Tibial nerve (tissue), 4 donors: ENCODE measurements around the gene TREX2. TPM values are rescaled to one million over a fixed set of nuclear protein-coding genes. Genes with fewer than 3 reads are reported as not detected.

Source experiments
- DNase-seq, 2 donors: peaks; one replicate each; pipeline ENCODE4 v3.0.0-alpha.2; 2019; ENCODE audit warnings: low spot score in 2 of 2
- H3K27ac ChIP-seq, 4 donors: fragments of 200-600 bp; sonication (generic) in 3 of 4; one replicate each; pipeline ENCODE4 v1.5.1; 2017 to 2019; ENCODE audit warnings: mild to moderate bottlenecking in 1 of 4
- H3K27me3 ChIP-seq, 2 donors: fragments of 200-600 bp; sonication (generic) in 1 of 2; one replicate each; pipeline versions ENCODE4 v1.5.1 to v1.6.0; 2017 to 2019
- H3K36me3 ChIP-seq, 3 donors: fragments of 200-600 bp; sonication (generic); one replicate each; pipeline ENCODE4 v1.5.1; 2018 to 2019
- H3K4me1 ChIP-seq, 4 donors: fragments of 200-600 bp; sonication (generic) in 3 of 4; one replicate each; pipeline ENCODE4 v1.5.1; 2017 to 2019
- H3K4me3 ChIP-seq, 4 donors: fragments of 200-600 bp; sonication (generic) in 3 of 4; one replicate each; pipeline ENCODE4 v1.5.1; 2017 to 2019; ENCODE audit warnings: mild to moderate bottlenecking in 1 of 4, moderate library complexity in 1 of 4
- H3K9me3 ChIP-seq, 4 donors: fragments of 200-600 bp; sonication (generic) in 3 of 4; one replicate each; pipeline ENCODE4 v1.5.1; 2017 to 2019
- CTCF ChIP-seq, 5 experiments: fragments of 200-600 bp in 3 of 5; fragments of 450-650 bp in 2 of 5; sonication (generic) in 3 of 5; IDR thresholded peaks; one replicate each; pipeline ENCODE4 v1.5.1; 2016 to 2019; ENCODE audit warnings: antibody characterized with exemption in 5 of 5, mild to moderate bottlenecking in 3 of 5, moderate library complexity in 2 of 5
- EP300 ChIP-seq, 2 donors: sonication (generic); formaldehyde crosslinking; IDR thresholded peaks; one replicate each; pipeline ENCODE4 v1.6.1; 2017; ENCODE audit warnings: antibody characterized with exemption in 2 of 2, mild to moderate bottlenecking in 1 of 2
- POLR2A ChIP-seq, 2 donors: fragments of 450-650 bp; IDR thresholded peaks; one replicate each; pipeline ENCODE4 v1.6.1; 2017; ENCODE audit warnings: antibody characterized with exemption in 2 of 2, mild to moderate bottlenecking in 2 of 2, moderate library complexity in 2 of 2
- WGBS, 2 donors: methylation state at CpG; one replicate each; pipeline ENCODE4 v1.1.5; 2018; 5-methylcytosine and 5-hydroxymethylcytosine counted together
- total RNA-seq, 4 donors: library from RNA; depleted of rRNA; stranded (reverse); fragments of >200 nt; gene quantifications; one replicate each; pipeline ENCODE4 v1.1.0, GENCODE V29; 2016

TREX2 gene
- 1 to 10 TPM; 1.5 to 4.4 (median 3.3) TPM for total RNA-seq

- Histone ChIP-seq H3K27me3 (no peaks in the 10 kb centered on the region), H3K27ac (no peak within 1 kb of the TSS), H3K9me3 (no peaks in the 10 kb centered on the region), H3K4me1 (no peaks in the 10 kb centered on the region), H3K36me3 (peaks cover 0 to 28% (median 0%) of the 10 kb centered on the region in 3 donors), H3K4me3 (no peak within 1 kb of the TSS)
- WGBS, 2 donors = 84% methylated on average over 28 of the region's 30 CpGs; no CpG with 5 or more reads in 1 of the 2 donors
- no peak for DNase-seq
- TF ChIP-seq EP300 (IDR thresholded peaks at IDR 0.05) (no peak), POLR2A (IDR thresholded peaks at IDR 0.05) (no peak), CTCF (IDR thresholded peaks at IDR 0.05) (no peak)
Observed at GRCh38 chrX:153445856-153446635, at the start of gene TREX2. Gene TREX2, minus strand, starts transcription at chrX:153446056. Its CDS starts 626 bp downstream, at chrX:153445430.

GRCh38 chrX:153495362-153495751 lies 49.5 kb upstream of the TREX2 start:
- Histone ChIP-seq H3K27ac (peak overlapping the region; percentile 22 to 81 (median 64)), H3K27me3 (no peaks in the 10 kb centered on the region), H3K36me3 (no peaks in the 10 kb centered on the region), H3K9me3 (no peaks in the 10 kb centered on the region), H3K4me1 (peaks cover 0 to 52% (median 0%) of the 10 kb centered on the region in 4 donors), H3K4me3 (peak overlapping the region; percentile 12 to 47 (median 31))
- no peak for TF ChIP-seq POLR2A (IDR thresholded peaks at IDR 0.05)
- no peak for DNase-seq
- 15 to 59% methylated on average over 4 to 17 of the region's 17 CpGs for WGBS, 2 donors

GRCh38 chrX:153494541-153495361 lies 48.9 kb upstream of the TREX2 start, which contains the start of gene BGN:
Gene BGN, plus strand, starts transcription at chrX:153494980. Its CDS starts 9,652 bp downstream, at chrX:153504632.
- DNase-seq = no peak
- WGBS, 2 donors = 2 to 60% methylated on average over 13 to 38 of the region's 41 CpGs
- TF ChIP-seq EP300 (IDR thresholded peaks at IDR 0.05) (no peak), CTCF (IDR thresholded peaks at IDR 0.05) (peak in 3 of 5 experiments; percentile 38 to 55 (median 44))

GRCh38 chrX:153494061-153494460 lies 48.2 kb upstream of the TREX2 start:
- Histone ChIP-seq H3K27ac (peak overlapping the region in 3 of 4 donors; percentile 50 to 81 (median 77)), H3K4me1 (peaks cover 0 to 41% (median 0%) of the 10 kb centered on the region in 4 donors), H3K36me3 (no peaks in the 10 kb centered on the region), H3K27me3 (no peaks in the 10 kb centered on the region), H3K4me3 (no peak overlapping the region), H3K9me3 (no peaks in the 10 kb centered on the region)
- DNase-seq = no peak
- TF ChIP-seq EP300 (IDR thresholded peaks at IDR 0.05) = no peak
- no peak for TF ChIP-seq CTCF (IDR thresholded peaks at IDR 0.05)
- TF ChIP-seq POLR2A (IDR thresholded peaks at IDR 0.05) = no peak
- 69 to 74% methylated on average over 11 to 12 of the region's 12 CpGs for WGBS, 2 donors

More at GRCh38 chrX:153494541-153495361, 48.9 kb upstream of the TREX2 start, which contains the start of gene BGN:
- H3K27ac ChIP-seq = peak within 1 kb of the TSS; percentile 22 to 81 (median 64)
- H3K4me3 ChIP-seq = peak within 1 kb of the TSS; percentile 12 to 47 (median 31)
- H3K4me1 ChIP-seq = peaks cover 0 to 46% (median 0%) of the 10 kb centered on the region in 4 donors
- H3K9me3 ChIP-seq = no peaks in the 10 kb centered on the region
- H3K36me3 ChIP-seq = no peaks in the 10 kb centered on the region
- H3K27me3 ChIP-seq = no peaks in the 10 kb centered on the region

- TF ChIP-seq EP300 (IDR thresholded peaks at IDR 0.05) (no peak), CTCF (IDR thresholded peaks at IDR 0.05) (no peak), POLR2A (IDR thresholded peaks at IDR 0.05) (no peak)
- no peak for DNase-seq
- no peaks in the 10 kb centered on the region for H3K9me3 ChIP-seq
- H3K27ac ChIP-seq = no peak overlapping the region
- H3K27me3 ChIP-seq = no peaks in the 10 kb centered on the region
- H3K36me3 ChIP-seq = no peaks in the 10 kb centered on the region
- no peak overlapping the region for H3K4me3 ChIP-seq
- WGBS, 2 donors = 90 to 97% methylated on average over 7 to 11 of the region's 11 CpGs
- peaks cover 0 to 45% (median 4%) of the 10 kb centered on the region in 4 donors for H3K4me1 ChIP-seq
Observed at GRCh38 chrX:153493085-153493484, 47.2 kb upstream of the TREX2 start.
